Epithelial cell of proximal tubule (primary cell): ENCODE results near the gene ALDH3A1. TPM values are rescaled to one million over a fixed set of nuclear protein-coding genes. Genes with fewer than 3 reads are reported as not detected.

Source experiments
- DNase-seq: peaks from one replicate; pipeline ENCODE4 v3.0.0-alpha.2; 2011; ENCODE audit warnings: low read depth
- H3K4me3 ChIP-seq: 2 replicates; pipeline ENCODE4 v1.5.1; 2011; ENCODE audit warnings: low read depth, mild to moderate bottlenecking, low read length
- CTCF ChIP-seq: conservative IDR thresholded peaks from 2 replicates; pipeline ENCODE4 v1.5.1; 2012; ENCODE audit warnings: low read depth, mild to moderate bottlenecking, low read length
- total RNA-seq: library from RNA; depleted of rRNA; stranded (reverse); fragments of >200 nt; gene quantifications from 2 replicates; pipeline ENCODE4 v1.2.3, GENCODE V29; 2015

ALDH3A1 gene
- total RNA-seq, 1 donor from 2014 or later, result 3.3 TPM

- peak; percentile 34 for TF ChIP-seq CTCF
- H3K4me3 ChIP-seq, result no peak overlapping the region
- no peak for DNase-seq
Measured at GRCh38 chr17:19713462-19713861, 34.6 kb downstream of the ALDH3A1 start.

- DNase-seq, result no peak
- no peak overlapping the region for H3K4me3 ChIP-seq
- no peak for TF ChIP-seq CTCF
Measured at GRCh38 chr17:19712436-19713004, 35.6 kb downstream of the ALDH3A1 start.

- DNase-seq, result no peak
- no peak overlapping the region for H3K4me3 ChIP-seq
- TF ChIP-seq CTCF, result no peak
Measured at GRCh38 chr17:19709841-19710240, 38.3 kb downstream of the ALDH3A1 start.

- no peak overlapping the region for H3K4me3 ChIP-seq
- no peak for TF ChIP-seq CTCF
- no peak for DNase-seq
Measured at GRCh38 chr17:19708431-19709175, 39.5 kb downstream of the ALDH3A1 start.

- TF ChIP-seq CTCF, result no peak
- DNase-seq, result no peak
- H3K4me3 ChIP-seq, result no peak overlapping the region
Measured at GRCh38 chr17:19707728-19708221, 40.3 kb downstream of the ALDH3A1 start.

- H3K4me3 ChIP-seq, result no peak overlapping the region
- TF ChIP-seq CTCF, result no peak
- DNase-seq, result no peak
Measured at GRCh38 chr17:19706791-19707727, 41.0 kb downstream of the ALDH3A1 start.
